C4-2B (cell line): ENCODE data around the gene EIF4H.
A peak's percentile ranks its signal among the peaks of the same experiment; 100 is the strongest.

Experiments used
- H3K27ac ChIP-seq: fragments of 450-650 bp; 2 replicates; pipeline ENCODE4 v1.5.1; 2017
- ZFX ChIP-seq: fragments of 450-650 bp; IDR thresholded peaks from 2 replicates; pipeline ENCODE4 v1.6.1; 2017
- TF ChIP-seq, protein P1 (sequence below): fragments of 450-650 bp; conservative IDR thresholded peaks from 2 replicates; pipeline ENCODE4 v1.5.1; 2017; ENCODE audit warnings: mild to moderate bottlenecking

The EIF4H gene

DNA sequence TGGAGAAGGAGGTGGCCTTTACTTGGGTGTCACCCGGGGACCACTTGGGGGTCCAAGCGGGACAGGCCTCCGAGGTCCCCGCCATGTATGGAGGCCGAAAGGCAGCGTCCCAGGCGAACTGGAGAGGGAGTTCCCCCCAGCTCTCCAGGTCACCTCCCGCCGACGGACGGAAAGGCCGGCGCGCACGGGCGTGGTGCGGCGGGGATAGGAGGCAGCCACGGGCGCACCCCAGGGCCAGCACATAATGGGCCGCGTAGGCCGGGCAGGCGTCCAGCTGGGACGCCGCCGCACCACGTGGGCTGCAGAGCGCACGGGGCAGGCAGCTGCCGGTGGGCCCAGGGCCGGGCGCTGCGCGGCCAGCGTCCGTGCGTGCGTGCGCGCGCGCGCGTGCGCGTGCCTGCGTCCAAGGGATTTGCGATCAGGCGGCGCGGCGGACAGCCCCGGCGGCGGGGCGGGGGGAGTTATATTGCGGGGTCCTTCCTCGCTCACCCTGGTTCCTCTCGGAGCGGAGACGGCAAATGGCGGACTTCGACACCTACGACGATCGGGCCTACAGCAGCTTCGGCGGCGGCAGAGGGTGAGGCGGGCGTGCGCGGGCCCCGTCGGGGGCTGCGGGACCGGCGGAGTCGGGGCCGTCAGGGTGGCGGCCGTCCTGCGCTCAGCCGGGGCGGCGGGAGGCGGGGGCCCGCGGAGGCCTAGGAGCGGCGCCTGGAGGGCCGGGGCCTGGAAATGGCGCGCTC is at the start of gene EIF4H:
EIF4H (plus strand) TSS at position 491 of the 740 bp plus-strand sequence; CDS start at position 519, 28 bp downstream.
- peak within 1 kb of the TSS; percentile 95 for H3K27ac ChIP-seq
- TF ChIP-seq, protein P1, sequence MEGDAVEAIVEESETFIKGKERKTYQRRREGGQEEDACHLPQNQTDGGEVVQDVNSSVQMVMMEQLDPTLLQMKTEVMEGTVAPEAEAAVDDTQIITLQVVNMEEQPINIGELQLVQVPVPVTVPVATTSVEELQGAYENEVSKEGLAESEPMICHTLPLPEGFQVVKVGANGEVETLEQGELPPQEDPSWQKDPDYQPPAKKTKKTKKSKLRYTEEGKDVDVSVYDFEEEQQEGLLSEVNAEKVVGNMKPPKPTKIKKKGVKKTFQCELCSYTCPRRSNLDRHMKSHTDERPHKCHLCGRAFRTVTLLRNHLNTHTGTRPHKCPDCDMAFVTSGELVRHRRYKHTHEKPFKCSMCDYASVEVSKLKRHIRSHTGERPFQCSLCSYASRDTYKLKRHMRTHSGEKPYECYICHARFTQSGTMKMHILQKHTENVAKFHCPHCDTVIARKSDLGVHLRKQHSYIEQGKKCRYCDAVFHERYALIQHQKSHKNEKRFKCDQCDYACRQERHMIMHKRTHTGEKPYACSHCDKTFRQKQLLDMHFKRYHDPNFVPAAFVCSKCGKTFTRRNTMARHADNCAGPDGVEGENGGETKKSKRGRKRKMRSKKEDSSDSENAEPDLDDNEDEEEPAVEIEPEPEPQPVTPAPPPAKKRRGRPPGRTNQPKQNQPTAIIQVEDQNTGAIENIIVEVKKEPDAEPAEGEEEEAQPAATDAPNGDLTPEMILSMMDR: no peak
- TF ChIP-seq ZFX: peak; percentile 100

DNA sequence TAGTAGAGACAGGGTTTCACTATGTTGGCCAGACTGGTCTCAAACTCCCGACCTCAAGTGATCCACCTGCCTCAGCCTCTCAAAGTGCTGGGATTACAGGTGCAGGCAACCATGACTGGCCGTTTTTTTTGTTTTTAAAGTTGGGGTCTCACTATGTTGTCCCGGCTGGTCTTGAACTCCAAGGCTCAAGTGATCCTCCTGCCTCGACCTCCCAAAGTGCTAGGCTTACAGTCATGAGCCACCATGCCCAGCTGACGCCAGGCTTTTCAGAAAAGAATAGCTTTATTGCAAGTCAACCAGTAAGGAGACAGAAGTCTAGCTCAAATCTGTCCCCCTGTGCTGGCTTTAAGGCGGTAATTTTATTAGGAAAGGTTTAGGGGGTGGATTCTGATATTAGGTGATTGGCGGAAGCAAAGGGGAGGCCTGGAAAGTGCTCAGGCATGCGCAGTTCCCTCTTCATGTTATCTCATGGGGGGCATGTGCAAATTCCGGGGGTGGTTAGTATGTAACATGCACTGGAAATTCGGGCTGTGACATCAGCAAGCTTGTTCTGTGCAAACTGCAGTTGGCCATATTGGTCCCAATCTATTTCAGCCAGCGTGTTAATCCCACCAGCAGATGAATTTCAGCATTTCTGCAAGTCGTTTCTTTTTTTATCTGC is 47.8 kb upstream of the EIF4H start:
- TF ChIP-seq, protein P1: no peak
- TF ChIP-seq ZFX: no peak
- H3K27ac ChIP-seq: no peak overlapping the region

DNA sequence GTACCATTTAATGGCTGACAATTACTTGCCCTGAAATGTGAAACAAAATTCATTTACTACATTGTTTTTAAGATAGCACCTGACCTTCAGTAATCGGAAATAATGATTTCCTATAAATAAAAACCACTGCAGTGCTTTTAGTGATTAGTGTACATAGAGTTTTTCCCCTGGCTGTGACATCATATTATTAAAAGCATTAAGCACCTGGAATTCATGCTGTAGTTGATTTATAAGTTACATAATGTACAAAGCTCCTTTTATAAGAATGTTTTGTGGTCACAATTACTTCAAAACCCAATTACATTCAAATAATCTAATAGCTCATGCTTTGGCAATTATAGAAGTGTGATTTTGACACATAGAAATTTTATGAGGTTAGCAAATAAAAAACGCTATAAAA is 44.3 kb upstream of the EIF4H start:
- TF ChIP-seq, protein P1: no peak
- no peak for TF ChIP-seq ZFX
- H3K27ac ChIP-seq: no peak overlapping the region

DNA sequence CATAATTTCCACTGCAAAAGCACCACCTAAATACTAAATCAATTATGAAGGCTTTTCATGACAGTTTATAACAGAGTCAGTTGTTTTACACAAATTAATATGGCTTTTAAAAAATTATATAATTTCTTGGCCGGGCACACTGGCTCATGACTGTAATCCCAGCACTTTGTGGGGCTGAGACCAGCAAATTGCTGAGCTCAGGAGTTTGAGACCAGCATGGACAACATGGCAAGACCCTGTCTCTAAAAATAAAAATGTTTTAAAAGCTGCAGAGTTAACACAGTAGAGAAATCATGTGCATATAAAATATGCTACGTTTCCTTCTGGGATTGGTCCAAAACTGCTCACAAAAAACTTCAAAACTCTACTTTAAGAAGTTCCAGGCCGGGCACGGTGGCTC is 43.6 kb upstream of the EIF4H start:
- TF ChIP-seq, protein P1: no peak
- no peak for TF ChIP-seq ZFX
- H3K27ac ChIP-seq: no peak overlapping the region

DNA sequence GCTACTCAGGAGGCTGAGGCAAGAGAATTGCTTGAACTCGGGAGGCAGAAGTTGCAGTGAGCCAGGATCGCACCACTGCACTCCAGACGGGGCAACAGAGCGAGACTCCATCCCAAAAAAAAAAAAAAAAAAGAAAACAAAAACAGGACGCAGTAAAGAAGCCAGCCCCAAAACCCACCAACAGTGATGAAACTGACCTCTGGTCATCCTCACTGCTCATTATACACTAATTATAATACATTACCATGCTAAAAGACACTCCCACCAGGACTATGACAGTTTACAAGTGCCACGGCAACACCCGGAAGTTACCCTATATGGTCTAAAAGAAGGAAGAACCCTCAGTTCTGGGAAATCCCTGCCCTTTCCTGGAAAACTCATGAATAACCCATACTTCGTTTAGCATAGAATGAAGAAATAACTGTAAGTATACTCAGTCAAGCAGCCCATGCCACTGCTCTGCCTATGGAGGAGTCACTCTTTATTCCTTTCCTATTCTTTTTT is 40.0 kb upstream of the EIF4H start:
- H3K27ac ChIP-seq: no peak overlapping the region
- no peak for TF ChIP-seq ZFX
- TF ChIP-seq, protein P1: no peak

DNA sequence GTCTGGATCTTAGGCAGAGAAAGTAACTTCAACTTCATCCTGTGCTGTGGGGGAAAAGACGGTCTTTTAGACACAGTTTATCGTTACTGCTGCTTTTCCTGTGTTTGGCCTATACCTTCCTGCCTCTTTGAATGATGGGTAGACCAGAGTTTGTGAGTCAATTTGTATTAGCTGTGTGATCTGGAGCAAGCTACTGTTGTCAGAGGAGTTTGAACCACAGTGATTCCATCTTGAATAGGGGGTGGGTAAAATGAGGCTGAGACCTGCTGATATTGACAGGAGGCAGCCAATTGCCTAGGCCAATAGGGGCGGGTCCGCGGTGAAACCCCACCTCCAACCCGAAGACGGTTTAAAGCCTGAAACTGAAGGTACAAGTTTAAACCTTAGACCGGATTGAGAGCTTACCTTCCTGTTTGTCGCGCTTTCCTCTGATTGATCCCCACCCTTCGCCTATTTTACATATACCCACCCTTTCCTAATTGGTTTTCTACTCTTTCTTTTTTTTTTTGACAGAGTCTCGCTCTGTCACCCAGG is 35.8 kb upstream of the EIF4H start:
- no peak for TF ChIP-seq ZFX
- TF ChIP-seq, protein P1: no peak
- no peak overlapping the region for H3K27ac ChIP-seq
